GM18909 (cell line): Measurements from ENCODE around the gene SMC3.

Experiments used
- ATAC-seq: cut with Tn5 transposase; IDR thresholded peaks from one replicate; pipeline ENCODE4 v1.9.1; 2021; ENCODE audit warnings: mild to moderate bottlenecking; ENCODE audit not compliant: unreplicated experiment, poor library complexity

Gene SMC3

GRCh38 chr10:110643035-110643652, 75.6 kb downstream of the SMC3 start:
- ATAC-seq: no peak

- ATAC-seq: no peak
These were observed 76.4 kb downstream of the SMC3 start, which contains the start of gene RBM20 for GRCh38 chr10:110643653-110644597. TSS of gene RBM20 (plus strand) at chr10:110644336. CDS start at chr10:110644455, 119 bp downstream.

DNA sequence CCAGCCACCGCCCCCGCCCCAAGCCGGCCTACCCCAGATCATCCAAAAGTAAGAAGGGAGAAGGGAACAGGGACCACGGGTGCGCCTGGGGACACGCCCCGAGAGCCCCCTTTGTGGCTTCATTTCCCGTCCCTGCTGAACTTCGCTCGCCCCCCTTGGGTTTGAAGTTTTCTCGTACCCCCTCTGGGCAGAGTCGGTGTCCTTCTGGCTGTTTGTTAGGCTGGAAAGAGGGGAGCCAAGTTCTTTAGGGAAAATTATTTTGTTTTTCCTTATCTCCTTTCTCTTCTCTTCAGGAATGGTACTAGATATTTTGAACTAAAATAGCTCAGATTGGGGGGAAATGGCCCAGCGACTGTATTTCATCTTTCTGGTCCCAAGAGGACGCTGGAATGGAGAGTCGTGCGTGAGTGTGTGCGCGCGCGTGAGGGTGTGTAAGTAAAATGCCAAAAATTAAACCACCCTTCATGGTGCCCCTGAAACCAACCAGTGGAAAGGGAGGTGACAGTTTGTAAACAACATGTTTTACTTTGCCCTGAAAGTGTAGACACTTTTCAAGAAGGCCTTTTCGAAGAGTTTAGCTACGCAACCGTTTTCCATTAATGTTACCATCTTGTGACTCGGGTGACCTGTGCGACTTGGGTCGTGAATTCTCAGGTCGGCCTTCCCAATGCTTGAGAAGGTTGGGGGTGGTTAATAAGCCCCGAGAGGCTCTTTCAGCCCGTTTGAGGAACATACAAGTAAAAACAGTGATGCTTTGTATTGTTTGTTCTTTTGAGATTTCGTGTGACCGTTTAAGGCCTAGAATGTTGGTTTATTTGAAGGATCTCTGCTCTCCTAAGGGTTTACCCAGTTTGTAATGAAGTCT, 77.3 kb downstream of the SMC3 start:
- ATAC-seq: no peak

GRCh38 chr10:110646417-110647135, 79.1 kb downstream of the SMC3 start:
- ATAC-seq: no peak

DNA sequence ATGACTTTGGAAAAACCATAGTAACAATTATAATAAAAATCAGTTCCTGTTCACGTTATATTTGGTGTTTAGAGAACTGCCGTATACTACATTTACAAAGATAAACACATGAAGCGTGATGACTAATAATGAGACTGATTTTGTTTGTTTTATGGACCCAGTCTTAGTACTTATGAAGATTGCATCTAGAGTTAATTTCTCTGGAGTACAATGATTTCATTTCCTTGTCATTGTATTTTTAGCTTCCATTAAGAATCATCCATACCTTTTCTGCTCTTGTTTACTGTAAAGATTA, 79.6 kb downstream of the SMC3 start:
- no peak for ATAC-seq

GRCh38 chr10:110648692-110649346, 81.3 kb downstream of the SMC3 start:
- ATAC-seq: no peak

DNA sequence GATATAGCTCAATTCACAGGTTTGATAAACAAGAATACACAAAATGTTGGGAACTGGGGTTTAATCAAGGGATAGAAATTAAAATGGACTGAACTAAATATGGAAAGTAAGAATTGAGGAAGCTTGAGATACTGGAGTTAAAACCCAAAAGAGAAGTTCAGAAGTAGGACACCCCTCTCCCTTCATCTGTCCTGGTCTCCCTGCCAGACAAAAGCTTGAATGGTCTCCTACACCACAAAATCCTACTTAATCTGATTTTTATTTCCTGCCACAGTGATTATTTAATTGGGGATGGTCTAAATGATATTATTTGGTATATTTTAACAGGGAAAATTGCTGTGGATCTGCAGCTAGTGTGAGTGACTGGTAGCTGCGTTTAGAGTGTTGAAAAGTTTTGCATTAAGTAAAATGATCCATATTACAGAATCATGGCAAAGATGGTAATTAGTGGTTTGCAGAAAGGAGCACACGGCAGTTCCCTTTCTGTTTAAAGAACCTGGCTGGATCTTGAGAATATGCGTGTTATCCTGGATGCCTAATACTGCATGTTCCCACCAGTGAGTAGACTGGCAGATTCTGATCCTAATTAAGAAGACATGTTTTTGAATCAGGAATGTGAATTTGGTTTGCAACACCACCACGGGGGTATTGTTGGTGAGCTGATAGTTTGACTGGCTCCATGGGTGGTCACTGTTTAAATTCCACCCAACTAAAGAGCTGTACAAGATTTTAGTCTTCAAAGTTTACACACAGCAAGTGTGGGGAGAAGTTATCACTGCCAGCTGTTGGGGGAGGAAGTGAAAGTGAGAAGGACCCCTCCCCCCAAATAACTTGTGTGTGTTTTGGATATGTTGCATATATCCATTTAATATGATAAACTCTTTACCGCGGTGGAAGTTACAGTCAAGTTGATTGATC, 82.1 kb downstream of the SMC3 start:
- ATAC-seq: no peak

DNA sequence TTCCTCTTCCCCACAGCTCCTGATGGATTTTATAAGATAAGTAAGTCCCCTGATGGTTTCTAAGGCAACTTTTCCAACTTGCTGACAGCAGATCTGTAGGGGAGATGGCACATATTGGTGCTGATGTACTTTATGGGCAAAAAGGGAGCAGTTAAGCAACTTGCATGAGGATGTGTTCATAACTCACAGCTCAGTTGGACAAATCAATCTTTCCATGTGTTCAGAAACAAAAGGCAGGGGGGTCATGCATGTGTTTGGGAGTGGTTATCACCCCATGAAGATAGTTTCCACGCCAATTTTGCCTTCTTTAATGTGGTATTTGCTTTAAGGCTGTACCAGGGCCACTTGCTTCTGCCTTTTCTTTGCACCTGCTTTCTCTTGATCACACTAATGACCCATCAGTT, 82.8 kb downstream of the SMC3 start:
- ATAC-seq: no peak

DNA sequence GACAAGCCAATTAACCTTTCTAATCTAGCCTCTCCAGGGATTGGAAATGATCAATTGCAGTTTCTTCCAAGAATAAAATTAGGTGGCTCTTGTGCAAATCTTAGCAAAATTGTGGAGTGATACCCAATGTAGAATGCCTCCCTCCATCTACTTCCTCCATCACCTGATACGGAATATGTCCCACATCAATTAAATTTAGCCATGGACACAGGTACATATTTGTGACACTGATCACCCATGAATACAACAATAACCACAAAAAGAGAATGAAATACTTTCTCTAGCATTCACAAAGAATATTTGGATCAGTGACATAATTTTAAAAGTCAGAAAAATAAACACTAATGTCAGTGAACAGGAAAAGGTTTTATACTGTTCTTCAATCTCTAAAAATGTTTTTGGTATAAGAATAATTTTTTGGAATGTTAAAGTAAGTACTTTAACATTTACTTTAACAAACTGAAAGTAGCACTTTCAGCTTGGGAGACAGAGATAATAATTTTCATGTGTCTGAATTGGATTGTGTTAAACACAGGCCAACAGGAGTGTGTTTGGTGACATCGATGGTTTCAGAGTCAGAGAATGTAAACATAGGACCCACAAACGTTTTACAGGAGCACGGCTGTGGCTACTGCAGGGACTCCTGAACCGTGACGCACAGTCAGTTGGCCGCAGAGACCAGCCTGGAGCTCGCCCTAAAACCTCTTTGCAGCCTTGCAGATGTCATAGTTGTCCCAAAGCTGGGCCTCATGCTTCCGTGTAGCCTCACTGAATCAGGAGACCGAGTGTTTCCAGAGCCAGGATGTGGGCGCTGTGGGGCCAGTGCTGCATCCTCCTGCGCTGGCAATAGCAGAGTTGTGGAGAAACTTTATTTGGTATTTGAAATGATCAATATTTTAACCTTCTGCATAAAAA, 83.8 kb downstream of the SMC3 start:
- peak; percentile 92 for ATAC-seq

GRCh38 chr10:110652475-110653118, 85.1 kb downstream of the SMC3 start:
- no peak for ATAC-seq
